WTC11 (cell line): ENCODE measurements around the gene MESD.

Experiments used
- IRF2 ChIP-seq: sonication (generic); formaldehyde crosslinking; IDR thresholded peaks from 2 replicates; pipeline ENCODE4 v1.8.0; 2022; ENCODE audit warnings: low read depth, missing genetic modification reagents, borderline replicate concordance
- TF ChIP-seq, protein P1 (sequence below): fragments of 250-450 bp; sonication (Bioruptor Pico); IDR thresholded peaks from 2 replicates; pipeline ENCODE4 v2.1.2; 2022; ENCODE audit warnings: mild to moderate bottlenecking, moderate library complexity
- TF ChIP-seq, protein P2 (sequence below): fragments of 200-600 bp; IDR thresholded peaks from 2 replicates; pipeline ENCODE4 v1.8.0; 2022; ENCODE audit warnings: antibody characterized with exemption

DNA sequence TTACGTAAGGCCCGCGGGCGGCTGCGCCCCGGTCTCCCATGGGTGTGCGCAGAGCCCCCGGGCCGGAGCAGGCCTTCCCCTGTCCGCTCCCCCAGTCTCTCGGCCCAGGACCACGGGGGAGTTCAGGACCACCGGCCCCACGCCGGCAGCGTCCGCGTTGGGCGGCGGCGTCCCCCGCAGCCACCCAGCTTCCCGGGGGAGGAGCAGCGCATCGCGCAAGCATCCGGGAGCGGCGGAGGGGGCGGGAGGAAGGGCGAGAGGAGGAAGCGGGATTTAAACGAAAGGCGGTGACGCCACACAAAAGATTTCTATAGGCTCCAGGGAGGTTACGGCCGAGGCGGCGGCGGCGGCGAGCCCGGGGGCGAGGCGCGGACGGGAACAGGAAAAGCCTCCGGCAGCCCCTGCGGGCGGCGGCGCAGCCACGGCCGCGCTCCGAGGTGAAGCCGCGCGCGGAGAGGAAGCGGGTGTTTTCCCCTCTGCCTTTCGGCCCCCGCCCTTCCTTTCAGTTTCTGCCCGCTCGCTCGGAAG, 11.1 kb upstream of the MESD start, which contains the start of gene TLNRD1:
- TF ChIP-seq, protein P1, sequence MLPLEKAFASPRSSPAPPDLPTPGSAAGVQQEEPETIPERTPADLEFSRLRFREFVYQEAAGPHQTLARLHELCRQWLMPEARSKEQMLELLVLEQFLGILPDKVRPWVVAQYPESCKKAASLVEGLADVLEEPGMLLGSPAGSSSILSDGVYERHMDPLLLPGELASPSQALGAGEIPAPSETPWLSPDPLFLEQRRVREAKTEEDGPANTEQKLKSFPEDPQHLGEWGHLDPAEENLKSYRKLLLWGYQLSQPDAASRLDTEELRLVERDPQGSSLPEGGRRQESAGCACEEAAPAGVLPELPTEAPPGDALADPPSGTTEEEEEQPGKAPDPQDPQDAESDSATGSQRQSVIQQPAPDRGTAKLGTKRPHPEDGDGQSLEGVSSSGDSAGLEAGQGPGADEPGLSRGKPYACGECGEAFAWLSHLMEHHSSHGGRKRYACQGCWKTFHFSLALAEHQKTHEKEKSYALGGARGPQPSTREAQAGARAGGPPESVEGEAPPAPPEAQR (CRISPR knock-in tag) = no peak
- TF ChIP-seq, protein P2, sequence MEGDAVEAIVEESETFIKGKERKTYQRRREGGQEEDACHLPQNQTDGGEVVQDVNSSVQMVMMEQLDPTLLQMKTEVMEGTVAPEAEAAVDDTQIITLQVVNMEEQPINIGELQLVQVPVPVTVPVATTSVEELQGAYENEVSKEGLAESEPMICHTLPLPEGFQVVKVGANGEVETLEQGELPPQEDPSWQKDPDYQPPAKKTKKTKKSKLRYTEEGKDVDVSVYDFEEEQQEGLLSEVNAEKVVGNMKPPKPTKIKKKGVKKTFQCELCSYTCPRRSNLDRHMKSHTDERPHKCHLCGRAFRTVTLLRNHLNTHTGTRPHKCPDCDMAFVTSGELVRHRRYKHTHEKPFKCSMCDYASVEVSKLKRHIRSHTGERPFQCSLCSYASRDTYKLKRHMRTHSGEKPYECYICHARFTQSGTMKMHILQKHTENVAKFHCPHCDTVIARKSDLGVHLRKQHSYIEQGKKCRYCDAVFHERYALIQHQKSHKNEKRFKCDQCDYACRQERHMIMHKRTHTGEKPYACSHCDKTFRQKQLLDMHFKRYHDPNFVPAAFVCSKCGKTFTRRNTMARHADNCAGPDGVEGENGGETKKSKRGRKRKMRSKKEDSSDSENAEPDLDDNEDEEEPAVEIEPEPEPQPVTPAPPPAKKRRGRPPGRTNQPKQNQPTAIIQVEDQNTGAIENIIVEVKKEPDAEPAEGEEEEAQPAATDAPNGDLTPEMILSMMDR = no peak
- TF ChIP-seq IRF2 (CRISPR knock-in tag) = no peak
